CD4-positive, alpha-beta T cell treated with Interleukin-17A for 1 hour (primary cell): ENCODE results near the gene FIBCD1.
"Not testable (repeated sequence)": the region's sequence is repeated elsewhere in the genome, so short reads cannot be mapped to it uniquely, and the experiment has no call there.

ENCODE experiments used
- DNase-seq: peaks from one replicate; pipeline ENCODE4 v3.0.0-alpha.2; 2020

Gene FIBCD1

GRCh38 chr9:130973686-130974281 lies 34.7 kb upstream of the FIBCD1 start:
- DNase-seq: no peak

GRCh38 chr9:130972957-130973685 lies 34.1 kb upstream of the FIBCD1 start:
- no peak for DNase-seq

DNA sequence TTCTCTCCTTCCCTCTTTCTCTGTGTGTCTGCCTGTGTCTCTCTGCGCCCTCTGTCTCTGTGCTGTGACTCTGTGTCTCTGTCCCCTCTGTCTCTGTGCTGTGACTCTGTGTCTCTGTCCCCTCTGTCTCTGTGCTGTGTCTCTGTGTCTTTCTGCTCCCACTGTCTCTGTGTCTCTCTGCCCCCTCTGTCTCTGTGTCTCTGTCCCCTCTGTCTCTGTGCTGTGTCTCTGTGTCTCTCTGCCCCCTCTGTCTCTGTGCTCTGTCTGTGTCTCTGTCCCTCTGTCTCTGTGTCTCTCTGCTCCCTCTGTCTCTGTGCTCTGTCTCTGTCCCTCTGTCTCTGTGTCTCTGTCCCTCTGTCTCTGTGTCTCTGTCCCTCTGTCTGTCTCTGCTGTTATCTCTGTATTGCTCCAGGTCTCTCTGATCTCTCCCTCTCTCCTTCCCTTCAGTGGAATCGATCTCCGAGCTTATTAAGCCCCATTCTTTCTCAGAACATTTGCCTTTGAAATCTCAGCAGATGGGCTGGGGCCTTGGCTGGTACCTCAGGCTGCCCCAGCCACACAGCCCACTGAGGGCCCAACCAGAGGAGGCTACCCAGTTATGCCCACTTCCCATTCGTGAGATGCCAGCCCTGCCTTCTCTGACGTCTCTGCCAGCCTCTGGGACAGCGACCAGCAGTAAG lies 33.4 kb upstream of the FIBCD1 start:
- no peak for DNase-seq

- no peak for DNase-seq
Observed at GRCh38 chr9:130971294-130971849, 32.3 kb upstream of the FIBCD1 start.

DNA sequence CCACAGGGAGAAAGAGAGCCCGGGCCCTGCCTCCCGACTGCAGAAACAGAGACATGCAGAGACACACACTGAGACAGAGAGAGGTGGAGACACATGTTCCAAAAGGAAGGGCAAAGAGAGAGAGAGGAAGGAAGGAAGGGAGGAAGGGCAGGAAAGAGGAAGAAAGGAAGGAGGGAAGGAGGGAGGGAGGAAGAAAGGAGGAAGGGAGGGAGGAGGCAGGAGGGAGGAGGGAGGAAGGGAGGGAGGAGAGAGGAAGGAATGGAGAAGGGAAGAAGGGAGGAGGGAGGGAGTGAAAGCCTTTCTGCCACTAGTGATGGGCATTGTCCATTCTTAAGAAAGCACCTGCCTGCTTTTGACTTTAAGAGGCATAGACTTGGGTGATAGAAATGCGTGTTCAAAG lies 31.8 kb upstream of the FIBCD1 start:
- DNase-seq: no peak

GRCh38 chr9:130970052-130970451 lies 31.0 kb upstream of the FIBCD1 start:
- DNase-seq: no peak

DNA sequence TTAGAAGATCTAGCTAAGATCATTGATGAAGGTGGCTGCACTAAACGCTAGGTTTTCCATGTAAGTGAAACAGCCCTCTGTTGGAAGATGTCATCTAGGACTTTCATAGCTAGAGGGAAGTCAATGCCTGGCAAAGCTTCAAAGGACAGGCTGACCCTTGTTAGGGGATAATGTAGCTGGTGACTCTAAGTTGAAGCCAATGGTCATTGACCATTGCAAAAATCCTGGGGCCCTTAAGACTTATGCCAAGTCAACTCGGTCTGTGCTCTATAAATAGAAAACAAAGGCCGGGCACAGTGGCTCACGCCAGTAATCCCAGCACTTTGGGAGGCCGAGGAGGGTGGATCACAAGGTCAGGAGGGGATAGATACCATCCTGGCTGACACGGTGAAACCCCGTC lies 26.6 kb upstream of the FIBCD1 start:
- DNase-seq: no peak

- DNase-seq: no peak
Observed at GRCh38 chr9:130963916-130964315, 24.9 kb upstream of the FIBCD1 start.

DNA sequence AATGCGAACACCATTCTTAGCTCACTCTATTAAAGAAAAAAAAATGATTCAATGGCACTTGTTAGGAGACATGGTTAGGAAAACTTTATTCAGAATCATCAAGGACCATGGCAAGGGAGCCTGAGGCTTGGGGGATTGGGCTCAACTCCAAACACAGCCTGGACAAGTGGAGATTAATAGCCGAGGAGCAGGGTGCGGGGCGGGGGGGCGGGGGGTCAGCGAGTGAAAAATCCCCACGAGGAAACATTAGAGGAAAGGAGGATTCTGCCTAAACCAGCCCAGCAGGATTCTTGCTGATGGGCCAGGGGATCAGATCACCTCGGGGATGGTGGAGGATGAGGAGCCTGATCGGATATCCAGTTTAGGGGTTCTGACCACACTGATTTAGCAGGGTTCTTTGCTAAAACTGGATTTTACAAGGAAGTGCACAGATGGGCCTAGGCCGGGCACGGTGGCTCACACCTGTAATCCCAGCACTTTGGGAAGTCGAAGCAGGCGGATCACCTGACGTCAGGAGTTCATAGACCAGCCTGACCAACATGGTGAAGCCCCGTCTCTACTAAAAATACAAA lies 24.4 kb upstream of the FIBCD1 start:
- no peak for DNase-seq

GRCh38 chr9:130962418-130963316 lies 23.6 kb upstream of the FIBCD1 start:
- no peak for DNase-seq

DNA sequence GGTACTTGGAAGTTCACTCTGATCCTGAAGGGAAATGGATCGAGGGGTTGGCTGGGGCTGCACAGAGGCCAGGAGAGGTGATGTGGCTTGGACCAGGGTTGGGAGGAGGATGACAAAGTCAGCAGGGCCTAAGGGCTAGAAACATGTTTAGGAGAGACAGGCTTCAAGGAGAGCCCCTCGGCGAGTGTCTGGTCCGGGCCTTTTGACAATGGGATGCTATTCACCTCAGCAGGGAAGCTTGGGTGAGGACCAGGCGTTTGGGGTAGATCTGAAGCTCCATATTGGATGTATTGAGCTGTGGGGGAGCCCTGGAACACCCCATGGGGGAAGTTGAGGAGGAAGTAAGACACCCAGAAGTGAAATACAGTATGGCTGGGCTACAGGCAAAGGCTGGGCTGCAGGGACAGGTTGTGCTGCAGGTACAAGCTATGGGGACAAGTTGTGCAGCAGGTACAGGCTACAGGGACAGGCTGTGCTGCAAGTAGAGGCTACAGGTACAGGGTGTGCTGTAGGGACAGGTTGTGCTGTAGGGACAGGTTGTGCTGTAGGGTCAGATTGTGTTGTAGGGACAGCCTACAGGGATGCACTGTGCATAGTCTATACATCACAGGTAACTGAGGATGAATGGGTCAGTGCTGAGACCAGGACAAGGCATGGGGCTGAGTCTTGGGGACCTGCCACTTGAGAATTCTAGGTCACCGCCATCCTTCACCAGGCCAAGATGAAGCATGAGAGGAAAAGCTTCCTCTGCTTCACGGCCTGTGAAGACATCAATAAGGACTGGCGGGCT lies 22.7 kb upstream of the FIBCD1 start:
- no peak for DNase-seq

DNA sequence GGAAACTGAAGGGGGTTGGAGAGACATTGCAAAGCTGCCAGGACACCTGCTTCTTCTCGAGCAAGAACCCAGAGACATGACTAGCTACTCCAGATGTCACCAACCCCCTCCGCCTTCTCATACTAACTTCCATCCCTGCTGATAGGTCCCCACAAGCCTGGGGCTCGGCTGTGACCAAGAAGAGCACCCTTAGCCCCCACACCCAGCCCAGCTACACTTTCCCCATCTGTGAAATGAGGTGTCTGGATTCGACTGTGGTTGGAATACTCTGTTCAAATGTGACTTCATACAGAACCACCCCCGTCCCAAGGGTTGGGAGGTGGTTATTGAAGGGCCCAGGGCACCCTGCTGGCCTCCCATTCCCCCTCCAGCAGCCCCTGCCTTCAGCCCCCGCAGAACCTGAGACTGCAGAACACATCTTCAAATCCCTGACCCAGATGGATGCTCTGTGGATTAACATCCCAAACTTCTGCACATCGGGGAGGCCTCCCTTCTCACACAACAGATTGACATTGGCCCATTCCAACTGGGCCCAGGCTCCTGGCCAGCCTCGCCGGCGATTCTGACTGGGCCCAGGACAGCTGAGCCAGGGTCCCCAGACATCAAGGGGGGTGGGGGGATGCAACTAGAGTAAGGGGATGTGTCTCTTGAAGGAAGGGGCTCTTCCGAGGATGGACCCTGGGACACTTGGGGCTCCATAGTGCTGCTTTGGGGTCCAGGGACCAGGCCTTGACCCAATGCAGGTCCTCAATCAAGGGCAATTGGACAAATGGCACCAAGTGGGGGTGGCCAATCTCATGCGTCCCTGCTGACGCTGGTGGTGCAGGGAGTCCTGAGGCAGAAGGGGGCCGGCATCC lies 21.7 kb upstream of the FIBCD1 start:
- DNase-seq: no peak

DNA sequence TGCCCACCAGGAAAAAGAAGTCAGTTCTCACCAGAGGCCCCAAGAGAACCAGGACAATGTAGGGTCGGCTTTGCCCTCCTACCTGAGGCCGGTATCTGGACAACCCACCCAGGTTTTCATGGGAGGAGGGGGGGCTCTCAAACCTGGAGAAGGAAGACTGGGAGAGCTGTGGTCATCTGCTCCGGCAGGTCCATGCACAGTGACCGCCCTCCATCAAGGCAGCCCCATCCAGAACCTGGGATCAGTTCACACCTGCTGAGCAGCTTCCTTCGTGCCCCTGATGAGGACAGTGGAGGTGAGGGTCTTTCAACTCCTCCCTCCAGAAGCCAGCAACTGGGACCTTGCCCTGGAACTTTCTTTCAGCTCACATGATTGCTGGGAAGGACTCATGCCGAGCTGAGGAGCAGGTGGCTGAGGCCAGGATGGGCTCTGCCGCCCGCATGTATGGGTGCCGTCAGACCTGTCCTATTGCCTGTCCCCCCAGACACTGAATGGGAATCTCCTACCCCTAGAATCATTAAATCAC lies 20.8 kb upstream of the FIBCD1 start:
- no peak for DNase-seq

DNA sequence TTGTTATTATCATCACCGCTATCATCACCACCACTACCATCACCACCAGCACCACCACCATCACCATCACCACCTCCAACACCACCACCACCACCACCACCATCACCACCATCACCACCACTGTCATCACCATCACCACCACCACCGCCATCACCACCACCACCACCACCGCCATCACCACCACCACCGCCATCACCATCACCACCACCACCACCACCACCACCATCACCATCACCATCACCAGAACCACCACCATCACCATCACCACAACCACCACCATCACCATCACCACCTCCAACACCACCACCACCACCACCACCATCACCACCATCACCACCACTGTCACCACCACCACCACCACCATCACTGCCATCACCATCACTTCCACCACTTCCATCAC lies 19.5 kb upstream of the FIBCD1 start:
- not testable (repeated sequence) for DNase-seq

DNA sequence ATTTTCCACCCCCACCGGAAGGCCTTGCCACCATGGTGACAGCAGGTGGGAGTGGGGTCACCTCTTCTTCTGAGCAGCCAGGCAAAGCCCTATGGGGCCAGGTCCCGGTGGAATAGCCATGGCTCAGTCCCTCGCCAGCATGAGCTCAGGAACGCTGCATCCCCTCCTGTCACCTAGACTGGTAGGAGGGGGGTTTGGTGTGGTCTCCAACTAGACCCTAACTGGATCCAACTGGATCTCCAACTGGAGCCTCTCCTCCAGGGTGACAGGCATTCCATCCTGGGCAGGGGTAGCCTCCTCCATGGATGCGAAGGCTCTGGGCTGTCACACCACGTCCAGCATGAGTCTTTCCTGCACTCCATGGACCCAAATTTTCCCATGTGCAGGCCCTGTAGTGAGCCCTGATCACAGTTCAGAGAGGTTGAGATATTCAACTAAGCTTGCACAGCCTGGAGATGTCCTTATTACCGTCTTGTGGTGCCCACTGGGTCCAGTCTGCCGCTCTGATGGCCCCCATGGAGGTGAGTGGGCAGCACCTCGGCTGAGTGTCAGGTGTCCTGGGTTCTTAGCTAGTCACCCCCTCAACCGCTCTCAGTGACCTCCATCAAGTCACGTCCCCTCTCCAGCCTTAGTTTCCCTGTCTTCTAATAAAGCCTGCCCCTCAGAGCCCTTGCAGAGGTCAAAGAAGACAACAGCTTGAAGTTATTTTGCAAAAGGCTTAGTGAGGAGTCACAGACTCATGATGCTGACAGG lies 18.6 kb upstream of the FIBCD1 start:
- no peak for DNase-seq

DNA sequence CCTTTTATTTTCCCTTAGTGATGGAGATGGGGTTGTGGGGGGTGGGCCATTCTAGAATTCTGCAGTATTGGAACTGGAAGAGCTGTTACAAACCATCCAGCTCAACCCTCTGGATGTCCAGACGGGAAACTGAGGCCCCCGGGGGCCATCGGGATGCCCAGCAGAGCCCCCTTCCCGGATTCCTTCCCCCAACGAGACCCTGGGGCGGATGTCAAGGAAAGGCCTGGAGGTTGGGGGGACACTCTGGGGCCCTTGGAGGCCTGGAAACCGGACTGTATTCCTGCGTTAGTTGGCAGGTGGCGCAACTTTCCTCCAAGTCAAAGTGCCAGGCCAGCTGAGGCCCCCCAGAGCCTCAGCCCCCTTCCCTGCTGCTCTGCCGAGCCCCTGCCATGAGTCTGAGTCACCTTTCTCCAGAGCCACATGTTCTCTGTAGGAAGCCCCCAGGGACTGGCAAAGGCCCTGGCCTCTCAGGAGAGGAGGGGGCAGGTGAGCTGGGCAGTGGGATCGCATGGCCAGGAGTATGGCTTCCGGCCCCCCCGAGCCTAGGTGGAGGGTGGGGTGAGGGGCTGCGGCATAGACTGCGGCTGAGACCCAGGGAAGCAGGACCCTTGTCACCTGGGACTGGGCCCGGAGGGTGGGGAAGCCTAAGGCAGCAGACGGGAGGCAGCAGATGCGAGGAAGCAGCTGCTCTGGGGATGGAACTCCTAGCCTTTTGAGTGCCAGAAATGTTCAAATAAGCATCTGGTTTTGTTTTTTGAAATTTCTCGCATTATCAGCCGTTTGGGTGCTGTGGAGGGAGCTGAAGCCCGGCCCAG lies 17.8 kb upstream of the FIBCD1 start:
- no peak for DNase-seq

GRCh38 chr9:130955947-130956621 lies 17.0 kb upstream of the FIBCD1 start:
- no peak for DNase-seq

DNA sequence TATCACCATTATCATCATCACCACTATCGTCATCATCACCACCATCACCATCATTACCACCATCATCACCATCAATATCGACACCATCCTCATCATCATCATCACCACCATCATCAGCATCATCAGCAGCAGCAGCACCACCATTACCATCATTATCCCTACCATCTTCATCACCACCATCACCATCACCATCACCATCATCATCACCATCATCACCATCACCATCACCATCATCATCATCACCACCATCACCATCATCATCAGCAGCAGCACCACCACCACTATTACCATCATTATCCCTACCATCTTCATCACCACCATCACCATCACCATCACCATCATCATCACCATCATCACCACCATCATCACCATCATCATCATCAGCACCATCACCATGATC lies 15.9 kb upstream of the FIBCD1 start:
- DNase-seq: not testable (repeated sequence)
